BJ (cell line): ENCODE data around the gene EAF1. TPM values are rescaled to one million over a fixed set of nuclear protein-coding genes. Genes with fewer than 3 reads are reported as not detected.
"Not testable (repeated sequence)": the region's sequence is repeated elsewhere in the genome, so short reads cannot be mapped to it uniquely, and the experiment has no call there.

Source experiments
- CTCF ChIA-PET: fragments of 350-600 bp; formaldehyde crosslinking; extraction: SDS; loops from one replicate; lab custom pipeline; 2021; ENCODE audit warnings: antibody characterized with exemption, inconsistent platforms; lab: Yijun Ruan, JAX
- POLR2A ChIA-PET: fragments of 300-600 bp; sonication (Branson Sonifier 250); formaldehyde crosslinking; extraction: SDS; loops from one replicate; lab custom pipeline; 2021; ENCODE audit warnings: antibody characterized with exemption; lab: Charles Lee
- DNase-seq: peaks from one replicate; pipeline ENCODE4 v3.0.0-alpha.2; 2011; ENCODE audit warnings: low read depth
- H3K27me3 ChIP-seq: 2 replicates; pipeline ENCODE4 v1.6.0; 2011; ENCODE audit warnings: low read length; ENCODE audit not compliant: control insufficient read depth, insufficient read depth
- H3K36me3 ChIP-seq: 2 replicates; pipeline ENCODE4 v1.5.1; 2011; ENCODE audit warnings: low read length; ENCODE audit not compliant: control insufficient read depth, insufficient read depth
- H3K4me3 ChIP-seq: 2 replicates; pipeline ENCODE4 v1.5.1; 2011; ENCODE audit warnings: low read depth, mild to moderate bottlenecking, control low read depth, low read length
- CTCF ChIP-seq: IDR thresholded peaks from 2 replicates; pipeline ENCODE4 v1.5.1; 2011; ENCODE audit warnings: low read depth, mild to moderate bottlenecking, control low read depth, inconsistent platforms, low read length, moderate library complexity; ENCODE audit not compliant: insufficient read depth
- polyA plus RNA-seq: library from polyadenylated mRNA; depleted of rRNA; stranded (reverse); fragments of >200 nt; gene quantifications from 2 replicates; pipeline ENCODE4 v1.2.3, GENCODE V29; 2011

Gene EAF1
- polyA plus RNA-seq, 1 experiment: 8.6 TPM

- no peak overlapping the region for H3K4me3 ChIP-seq
- POLR2A ChIA-PET: no interaction called here
- H3K27me3 ChIP-seq: no peaks in the 10 kb centered on the region
- no peak for TF ChIP-seq CTCF
- CTCF ChIA-PET: interaction anchor here (1.4 kb wide), 1 partner anchor 123 kb away, joined by 4 read pairs; no protein-coding TSS in a partner anchor
- no peak for DNase-seq
- H3K36me3 ChIP-seq: no peaks in the 10 kb centered on the region
These were observed 36.9 kb upstream of the EAF1 start for GRCh38 chr3:15390460-15390859.

GRCh38 chr3:15391007-15391406, 36.4 kb upstream of the EAF1 start:
- H3K27me3 ChIP-seq: no peaks in the 10 kb centered on the region
- ChIA-PET POLR2A (no interaction called here), CTCF (interaction anchor here (1.4 kb wide), 1 partner anchor 123 kb away, joined by 4 read pairs; no protein-coding TSS in a partner anchor)
- no peak overlapping the region for H3K4me3 ChIP-seq
- no peaks in the 10 kb centered on the region for H3K36me3 ChIP-seq
- TF ChIP-seq CTCF: no peak
- no peak for DNase-seq

GRCh38 chr3:15393252-15393651, 34.1 kb upstream of the EAF1 start:
- CTCF ChIA-PET, POLR2A ChIA-PET, H3K4me3 ChIP-seq, H3K36me3 ChIP-seq, DNase-seq, H3K27me3 ChIP-seq: not testable (repeated sequence)

GRCh38 chr3:15398731-15399133, 28.7 kb upstream of the EAF1 start:
- POLR2A ChIA-PET, H3K4me3 ChIP-seq, DNase-seq, H3K27me3 ChIP-seq, H3K36me3 ChIP-seq: not testable (repeated sequence)
- peak; percentile 32 for TF ChIP-seq CTCF
- CTCF ChIA-PET: interaction anchor here (0.9 to 2.8 kb wide), 5 partner anchors 14 to 196 kb away, joined by 4 to 12 read pairs (median 5); no protein-coding TSS in a partner anchor

GRCh38 chr3:15399970-15400369, 27.4 kb upstream of the EAF1 start:
- ChIA-PET CTCF (interaction anchor here (1.6 to 2.8 kb wide), 2 partner anchors 132 kb away, joined by 5 to 12 read pairs; no protein-coding TSS in a partner anchor), POLR2A (no interaction called here)
- H3K4me3 ChIP-seq: no peak overlapping the region
- H3K36me3 ChIP-seq: no peaks in the 10 kb centered on the region
- no peak for DNase-seq
- H3K27me3 ChIP-seq: no peaks in the 10 kb centered on the region
- TF ChIP-seq CTCF: no peak

- no peak for TF ChIP-seq CTCF
- DNase-seq: no peak
- no peaks in the 10 kb centered on the region for H3K27me3 ChIP-seq
- H3K36me3 ChIP-seq: no peaks in the 10 kb centered on the region
- CTCF ChIA-PET: interaction anchor here (4.3 kb wide), 1 partner anchor 135 kb away, joined by 75 read pairs; no protein-coding TSS in a partner anchor
- no peak overlapping the region for H3K4me3 ChIP-seq
- POLR2A ChIA-PET: no interaction called here
These were observed 25.5 kb upstream of the EAF1 start for GRCh38 chr3:15401936-15402335.
